GM19193 (cell line): Measurements from ENCODE around the gene DIABLO.

Experiments used
- POLR2A ChIP-seq: IDR thresholded peaks from 4 replicates; pipeline ENCODE4 v1.6.1; 2011; ENCODE audit not compliant: insufficient read depth, insufficient read length; ENCODE audit errors: extremely low read depth

Gene DIABLO

DNA sequence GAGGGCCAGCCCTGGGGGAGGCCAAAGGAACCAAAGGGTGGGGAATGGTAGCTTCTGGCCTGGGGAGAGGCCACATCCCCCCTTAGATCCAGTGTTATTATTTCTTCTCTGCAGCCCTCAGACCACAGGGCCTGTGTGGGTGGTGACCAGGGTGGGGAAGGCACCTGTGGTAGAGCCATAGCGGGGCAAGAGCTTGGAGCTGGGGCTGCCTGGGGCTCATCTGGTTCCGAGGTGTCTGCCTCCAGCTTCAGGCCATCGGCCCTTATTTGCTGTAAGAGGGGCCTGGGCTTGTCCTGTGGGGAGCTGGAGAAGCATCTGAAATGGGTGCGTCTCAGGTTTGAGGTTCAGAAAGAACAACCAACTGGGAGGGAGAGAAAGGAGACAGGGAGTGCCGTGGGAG is 24.5 kb downstream of the DIABLO start:
- no peak for TF ChIP-seq POLR2A

DNA sequence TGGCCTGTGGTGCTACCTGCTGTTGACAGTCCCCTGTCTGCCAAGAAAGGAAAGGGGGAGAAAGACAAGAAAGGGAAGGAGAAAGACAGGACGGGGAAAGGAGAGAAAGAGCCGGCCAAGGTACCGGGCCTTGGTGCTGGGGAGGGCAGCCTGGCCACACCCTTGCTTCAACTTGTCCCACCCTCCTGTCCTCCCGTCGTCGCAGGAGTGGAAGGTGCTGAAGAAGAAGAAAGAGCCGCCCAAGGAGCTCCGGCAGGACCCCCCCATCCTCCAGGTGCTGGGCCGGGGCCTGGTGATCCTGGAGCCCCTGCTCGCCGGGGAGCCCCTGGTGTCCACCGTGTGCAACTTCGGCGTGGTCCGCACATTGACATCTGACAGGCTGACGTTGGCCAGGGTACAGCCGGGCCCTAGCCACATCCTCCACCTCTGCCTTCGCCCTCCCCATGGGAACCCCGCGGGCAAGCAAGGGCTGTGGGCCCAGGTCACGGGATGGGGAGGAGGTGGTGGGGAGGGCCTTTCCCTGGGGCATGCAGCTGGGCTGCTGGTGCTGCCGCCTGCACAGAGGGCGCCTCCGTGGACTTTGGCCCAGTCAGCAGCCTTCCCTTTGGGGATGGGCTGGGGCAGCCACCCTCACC is 25.2 kb downstream of the DIABLO start:
- no peak for TF ChIP-seq POLR2A

DNA sequence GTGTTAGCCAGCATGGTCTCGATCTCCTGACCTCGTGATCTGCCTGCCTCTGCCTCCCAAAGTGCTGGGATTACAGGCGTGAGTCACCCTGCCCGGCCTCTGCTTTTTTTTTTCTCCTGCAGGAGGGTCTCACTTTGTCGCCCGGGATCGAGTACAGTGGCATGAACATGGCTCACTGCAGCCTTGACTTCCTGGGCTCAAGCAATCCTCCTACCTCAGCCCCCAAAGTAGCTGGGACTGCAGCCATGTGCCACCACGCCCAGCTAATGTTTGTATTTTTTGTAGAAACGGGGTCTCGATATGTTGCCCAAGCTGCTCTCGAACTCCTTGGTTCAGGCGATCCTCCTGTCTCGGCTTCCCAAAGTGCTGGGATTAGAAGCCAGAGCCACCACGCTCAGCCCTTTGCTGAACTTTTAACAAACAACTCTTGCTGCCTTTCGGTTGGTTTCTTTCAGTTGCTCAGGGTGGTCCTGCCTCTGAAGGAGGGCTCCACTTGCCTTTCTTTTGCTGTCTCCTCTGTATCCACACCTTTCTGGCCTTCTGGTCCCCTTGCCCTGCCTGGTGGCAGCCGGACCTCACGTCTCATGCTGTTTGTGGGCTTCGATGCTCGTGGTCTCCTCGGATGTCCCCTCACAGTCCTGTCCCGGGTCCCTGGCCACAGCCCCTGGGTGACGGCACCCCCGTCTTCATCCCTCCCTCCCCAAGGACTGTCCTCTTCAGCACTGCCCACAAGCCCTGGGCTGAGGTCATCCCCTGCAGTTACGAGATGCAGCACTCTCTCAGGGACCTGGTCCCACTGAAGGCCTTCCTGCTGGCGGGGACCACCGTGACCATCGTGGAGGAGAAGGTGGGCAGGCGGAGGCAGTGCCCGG is 26.1 kb downstream of the DIABLO start:
- TF ChIP-seq POLR2A = no peak

DNA sequence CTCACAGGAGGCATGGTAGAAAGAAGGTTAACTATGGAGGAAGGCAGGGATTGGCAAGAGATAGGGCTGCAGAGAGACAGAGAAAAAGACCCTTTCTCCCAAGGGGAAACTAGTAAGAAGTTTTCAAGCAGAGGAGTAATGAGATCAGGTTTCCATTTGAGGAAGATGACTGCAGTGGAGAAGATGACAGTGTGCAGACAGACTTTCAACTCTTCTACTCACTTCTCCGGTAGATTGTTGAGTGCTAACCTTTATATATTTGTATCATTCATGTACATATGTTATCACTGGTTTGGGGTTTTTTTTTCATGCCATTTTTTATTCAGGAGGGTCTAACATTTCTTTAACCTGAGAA is 28.3 kb downstream of the DIABLO start:
- no peak for TF ChIP-seq POLR2A

DNA sequence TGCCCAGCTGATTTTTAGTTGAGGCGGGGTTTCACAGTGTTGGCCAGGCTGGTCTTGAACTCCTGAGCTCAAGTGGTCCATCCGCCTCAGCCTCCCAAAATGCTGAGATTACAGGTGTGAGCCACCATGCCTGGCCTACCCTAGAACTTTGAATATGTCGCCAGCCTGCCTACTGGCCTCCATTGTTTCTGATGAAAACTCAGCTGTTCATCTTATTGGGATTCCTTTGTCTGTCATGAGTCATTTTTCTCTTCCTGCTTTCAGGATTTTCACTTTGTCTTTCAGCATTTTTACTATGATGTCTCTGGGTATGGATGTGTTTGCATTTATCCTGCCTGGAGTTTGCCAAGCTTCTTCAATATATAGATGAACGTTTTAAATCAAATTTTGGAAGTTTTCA is 30.4 kb downstream of the DIABLO start:
- no peak for TF ChIP-seq POLR2A

DNA sequence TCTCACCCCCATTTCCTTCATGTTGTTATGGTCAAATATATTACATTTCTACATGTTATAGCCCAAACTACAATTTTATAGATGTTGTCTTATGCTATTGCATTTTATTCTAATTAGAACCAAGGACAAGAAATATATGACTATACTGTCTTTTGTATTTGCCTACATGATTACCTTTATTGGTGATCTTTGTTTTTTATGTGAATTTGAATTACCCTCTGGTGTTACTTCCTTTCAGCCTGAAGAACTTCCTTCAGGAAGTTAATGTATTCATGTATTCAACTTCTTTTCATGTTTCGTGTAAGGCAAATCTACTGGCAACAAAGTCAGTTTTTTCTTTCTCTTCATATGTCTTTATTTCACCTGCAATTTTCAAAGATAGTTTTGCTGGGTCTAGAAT is 31.0 kb downstream of the DIABLO start:
- no peak for TF ChIP-seq POLR2A

DNA sequence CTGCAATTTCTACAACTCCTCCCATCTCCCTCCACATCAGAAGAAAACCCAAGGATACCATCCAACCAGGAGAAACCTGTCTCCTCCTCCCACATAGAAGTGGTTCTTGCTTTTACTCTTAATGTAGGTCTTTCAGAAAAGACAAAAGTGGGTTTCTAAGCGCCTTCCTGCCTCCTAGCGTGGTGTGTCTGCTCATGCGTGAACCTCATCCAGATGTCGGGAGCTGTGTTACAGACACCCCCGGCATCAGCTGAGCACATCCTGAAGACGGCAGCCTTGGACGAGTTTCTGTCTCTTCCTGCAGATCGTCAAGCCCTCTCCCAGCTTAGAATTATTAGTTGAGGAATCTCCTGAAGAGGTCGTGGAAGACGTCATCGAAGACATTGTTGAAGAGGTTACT is 33.4 kb downstream of the DIABLO start:
- TF ChIP-seq POLR2A = no peak

DNA sequence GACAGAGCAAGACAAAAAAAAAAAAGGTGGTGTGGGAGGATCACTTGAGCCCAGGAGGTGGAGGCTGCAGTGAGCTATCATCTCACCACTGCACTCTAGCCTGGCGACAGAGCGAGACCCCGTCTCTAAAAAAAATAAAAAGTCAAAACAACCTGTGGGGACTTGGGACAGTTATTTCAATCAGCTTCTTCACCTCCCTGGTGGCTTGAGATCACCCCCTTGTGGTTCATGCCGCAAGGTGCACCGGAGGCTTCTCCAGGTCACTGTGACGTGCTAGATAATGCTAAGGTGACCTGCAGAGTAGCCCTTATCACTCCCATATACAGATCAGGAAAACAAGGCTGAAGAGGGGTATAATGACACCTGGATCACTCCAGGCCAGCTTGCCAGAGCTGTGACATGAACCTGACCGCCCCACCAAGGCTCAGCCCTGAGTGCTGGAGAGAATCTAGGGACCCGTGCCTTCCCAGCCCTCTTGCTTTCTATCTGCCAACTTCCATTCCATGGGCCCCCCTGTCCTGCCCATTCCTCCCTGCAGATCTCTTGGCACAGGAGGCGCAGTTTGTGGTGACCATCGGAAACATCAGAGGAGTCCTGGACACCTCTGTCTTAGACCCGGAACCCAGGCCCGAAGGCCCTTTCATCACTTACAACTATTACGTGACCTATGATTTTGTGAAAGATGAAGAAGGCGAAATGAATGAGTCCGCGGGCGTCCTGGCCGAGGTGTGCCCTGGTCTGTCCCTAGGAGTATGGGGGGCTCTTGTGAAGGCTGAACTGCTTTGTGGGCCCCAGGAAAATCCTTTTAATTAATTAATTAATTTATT is 34.8 kb downstream of the DIABLO start:
- no peak for TF ChIP-seq POLR2A

DNA sequence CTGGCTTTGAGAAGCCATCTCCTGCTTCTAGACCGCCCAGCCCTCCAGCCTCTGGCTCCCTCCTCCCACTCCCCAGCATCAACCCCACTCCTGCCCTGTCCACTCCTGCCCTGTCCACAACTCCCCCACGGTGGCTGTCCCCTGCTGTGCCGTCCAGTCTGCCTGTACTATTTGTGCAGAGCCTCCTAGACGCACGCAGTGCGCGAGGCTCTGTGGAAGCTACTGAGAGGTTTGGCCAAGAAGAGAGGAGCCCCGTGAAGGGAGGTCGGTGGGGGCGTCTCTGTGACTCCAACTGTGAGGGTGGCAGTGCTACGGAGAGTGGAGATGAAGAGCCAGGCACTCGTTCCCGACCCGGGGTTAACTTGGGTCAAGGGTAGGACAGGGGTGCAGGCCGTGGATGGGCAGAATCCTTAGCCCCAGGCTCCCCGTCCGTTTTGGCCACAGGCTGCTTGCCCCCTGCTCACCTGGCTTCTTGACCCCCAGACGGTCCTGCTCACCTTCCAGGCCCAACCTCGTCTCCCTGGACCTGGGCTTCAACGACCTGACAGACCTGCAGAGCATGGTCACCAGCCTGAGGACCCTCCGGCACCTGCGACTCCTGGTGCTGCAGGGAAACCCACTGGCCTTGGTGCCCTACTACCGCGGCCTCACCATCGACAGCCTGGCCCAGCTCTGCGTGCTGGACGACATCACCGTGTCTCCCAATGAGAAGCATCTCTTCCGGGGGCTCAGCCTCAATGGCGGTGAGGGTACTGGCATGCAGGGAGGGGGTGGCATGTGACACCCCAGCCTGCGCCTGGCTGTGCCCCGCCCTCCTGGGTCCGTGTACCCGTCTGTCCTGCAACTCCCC is 36.0 kb downstream of the DIABLO start:
- TF ChIP-seq POLR2A = no peak

DNA sequence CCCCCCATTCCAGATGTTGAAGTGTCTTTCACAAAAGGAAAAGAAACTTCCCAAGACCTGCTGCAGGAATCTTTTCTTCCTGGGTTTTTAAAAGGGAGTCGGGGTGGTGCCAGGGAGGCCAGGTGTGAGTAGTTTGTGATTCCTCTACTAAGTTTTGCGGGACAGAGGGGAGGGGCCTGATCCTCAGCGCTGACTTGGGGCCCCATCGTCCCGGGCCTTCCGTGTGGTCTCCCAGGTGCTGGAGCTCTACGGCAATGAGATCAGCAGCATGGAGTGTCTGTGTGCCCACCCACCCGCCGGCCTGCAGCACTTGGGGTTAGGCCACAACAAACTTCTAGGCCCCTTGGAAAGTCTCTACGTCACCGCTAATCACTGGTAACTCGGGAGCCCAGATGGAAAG is 38.4 kb downstream of the DIABLO start:
- TF ChIP-seq POLR2A = no peak

DNA sequence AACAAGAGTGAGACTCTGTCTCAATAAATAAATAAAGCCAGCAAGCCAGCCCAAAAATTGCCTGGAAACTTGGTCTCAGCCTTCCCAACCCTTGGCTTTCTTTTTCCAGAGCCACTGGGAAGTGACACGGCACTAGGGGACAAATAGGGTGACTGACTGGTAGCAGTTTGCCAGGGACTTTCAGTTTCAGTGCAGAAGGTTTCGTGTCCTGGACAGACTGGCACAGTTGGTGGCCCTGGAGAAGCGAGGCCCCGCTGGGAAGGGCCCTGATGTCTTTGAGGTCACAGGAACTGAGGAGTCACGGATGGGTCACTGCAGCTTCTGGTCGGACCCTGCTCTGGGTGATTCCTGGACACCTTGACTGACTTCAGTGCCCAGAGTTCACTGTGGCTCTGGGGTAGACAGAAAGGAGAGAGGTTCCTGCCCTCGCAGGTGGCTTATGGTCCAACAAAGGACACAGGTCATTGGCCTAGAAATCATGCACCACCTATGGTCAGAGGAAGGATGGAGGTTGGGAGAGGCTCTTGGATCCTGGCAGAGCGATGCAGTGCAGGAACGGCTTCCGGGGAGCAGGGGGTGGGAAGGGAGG is 40.3 kb downstream of the DIABLO start:
- TF ChIP-seq POLR2A = no peak

DNA sequence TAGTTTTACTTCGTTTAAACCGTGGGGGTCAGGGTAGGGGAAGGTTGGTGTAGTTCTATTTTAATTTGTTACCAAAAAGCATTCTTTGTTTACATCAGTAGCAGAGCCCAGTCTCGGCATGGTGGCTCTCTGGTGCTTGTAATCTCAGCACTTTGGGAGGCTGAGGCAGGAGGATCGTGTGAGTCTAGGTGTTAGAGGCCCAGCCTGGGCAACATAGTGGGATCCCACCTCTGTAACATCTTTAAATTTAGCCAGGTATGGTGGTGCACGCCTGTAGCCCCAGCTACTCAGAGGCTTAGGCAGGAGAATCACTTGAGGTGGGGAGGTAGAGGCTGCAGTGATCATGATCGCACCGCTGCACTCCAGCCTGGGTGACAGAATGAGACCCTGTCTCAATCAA is 40.8 kb downstream of the DIABLO start:
- TF ChIP-seq POLR2A = no peak

DNA sequence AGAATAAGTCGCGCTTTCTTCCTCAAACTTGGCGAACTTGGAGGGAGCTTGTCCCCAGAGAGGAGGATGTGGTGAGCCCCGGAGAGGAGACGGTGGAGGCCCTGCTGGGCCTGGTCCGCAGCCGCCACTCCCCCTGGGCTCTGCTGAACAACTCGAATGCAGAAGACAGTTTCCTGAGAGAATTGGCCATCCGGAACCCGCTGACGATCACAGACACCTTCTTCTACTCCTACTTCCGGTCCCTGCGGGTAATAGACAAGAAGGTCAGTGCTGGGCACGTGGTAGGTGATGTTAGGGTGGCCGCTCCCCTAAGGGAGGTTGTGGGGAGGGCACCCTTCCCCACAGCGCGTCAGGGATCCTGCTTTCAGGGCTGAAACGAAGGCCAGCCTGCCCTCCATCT is 41.3 kb downstream of the DIABLO start:
- no peak for TF ChIP-seq POLR2A

DNA sequence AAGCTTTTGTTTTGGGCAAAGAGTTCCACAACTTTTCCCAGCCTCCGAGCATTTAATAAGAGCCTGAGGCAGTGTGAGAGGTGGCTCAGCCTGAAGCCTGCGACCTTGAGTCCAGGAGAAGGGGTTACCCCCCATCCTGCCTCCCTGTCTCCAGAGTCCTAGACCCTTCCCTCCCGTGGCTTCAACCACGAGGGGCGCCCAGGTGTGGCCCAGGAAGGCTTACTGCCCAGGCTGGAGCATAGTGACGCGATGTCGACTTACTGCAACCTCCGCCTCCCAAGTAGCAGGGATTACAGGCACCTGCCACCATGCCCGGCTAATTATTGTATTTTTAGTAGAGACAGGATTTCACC is 42.3 kb downstream of the DIABLO start:
- TF ChIP-seq POLR2A = no peak

DNA sequence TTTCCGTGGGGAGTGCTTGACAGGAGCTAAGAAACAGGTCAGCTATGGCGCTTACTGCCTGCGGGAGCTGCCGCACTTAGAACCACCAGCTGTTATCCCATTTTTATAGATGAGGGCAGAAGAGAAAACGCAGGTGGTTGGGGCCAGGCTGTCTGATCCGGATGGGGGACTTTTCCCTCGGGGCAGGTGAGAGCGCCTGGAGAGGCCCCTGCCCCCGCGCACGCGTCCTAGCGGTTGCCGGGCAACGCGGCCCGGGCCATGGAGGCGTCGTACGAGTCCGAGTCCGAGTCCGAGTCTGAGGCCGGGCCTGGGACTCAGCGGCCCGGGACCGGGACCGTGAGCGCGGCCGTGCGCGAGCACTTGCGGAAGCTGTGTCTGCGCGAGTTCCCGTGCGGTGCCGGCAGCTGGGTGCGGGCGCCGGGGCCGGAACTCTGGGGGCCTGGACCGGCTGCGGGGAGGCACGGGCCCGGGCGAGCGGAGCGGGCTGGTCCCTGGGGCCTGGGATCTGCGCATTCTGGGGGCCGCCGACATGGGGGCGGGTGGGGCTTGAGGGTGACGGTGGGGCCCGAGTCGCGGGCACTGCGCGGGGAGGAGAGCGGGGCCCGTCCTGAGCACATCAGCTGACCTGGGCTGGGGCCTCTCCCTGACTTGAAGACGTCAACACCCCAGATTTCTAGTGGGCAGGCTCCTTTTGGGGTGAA is 42.8 kb downstream of the DIABLO start, which contains the start of gene LRRC43:
Gene LRRC43 (plus strand): TSS at position 237 of the 701 bp plus-strand sequence. CDS start 22 bp downstream, at position 259.
- no peak for TF ChIP-seq POLR2A
